HepG2 (cell line): Measurements from ENCODE around the gene USP12. TPM values are rescaled to one million over a fixed set of nuclear protein-coding genes. Genes with fewer than 3 reads are reported as not detected.
A peak's percentile ranks its signal among the peaks of the same experiment; 100 is the strongest.

ENCODE experiments used
- ATAD3A ChIP-seq: sonication (generic); formaldehyde crosslinking; IDR thresholded peaks from 2 replicates; pipeline ENCODE4 v1.4.0; 2020; ENCODE audit warnings: missing genetic modification reagents
- ATRX ChIP-seq: sonication (generic); formaldehyde crosslinking; IDR thresholded peaks from 2 replicates; pipeline ENCODE4 v1.4.0; 2020; ENCODE audit warnings: missing genetic modification reagents, borderline replicate concordance
- CBX2 ChIP-seq, 2 experiments: fragments of 200-600 bp in 1 of 2; sonication (generic); formaldehyde crosslinking in 1 of 2; IDR thresholded peaks; 2 replicates each; pipeline versions ENCODE4 v1.7.0 to v1.8.1; 2018 to 2022; ENCODE audit warnings: low read depth in 2 of 2, low read length in 1 of 2, mild to moderate bottlenecking in 1 of 2, missing genetic modification reagents in 1 of 2
- DNMT1 ChIP-seq: sonication (generic); formaldehyde crosslinking; IDR thresholded peaks from 2 replicates; pipeline ENCODE4 v1.5.1; 2020; ENCODE audit warnings: mild to moderate bottlenecking, missing genetic modification reagents
- KLF13 ChIP-seq: sonication (generic); formaldehyde crosslinking; IDR thresholded peaks from 2 replicates; pipeline ENCODE4 v1.4.0; 2020; ENCODE audit warnings: mild to moderate bottlenecking, missing genetic modification reagents
- MAX ChIP-seq: IDR thresholded peaks from 2 replicates; pipeline ENCODE4 v1.6.1; 2012; ENCODE audit warnings: inconsistent platforms
- NR2F2 ChIP-seq: IDR thresholded peaks from 2 replicates; pipeline ENCODE4 v1.6.1; 2012; ENCODE audit warnings: low read depth, inconsistent platforms, borderline replicate concordance
- NRL ChIP-seq: sonication (generic); formaldehyde crosslinking; IDR thresholded peaks from 2 replicates; pipeline ENCODE4 v1.5.0; 2020; ENCODE audit warnings: missing genetic modification reagents, mild to moderate bottlenecking, moderate library complexity, borderline replicate concordance
- RAD21 ChIP-seq: fragments of 450-650 bp; formaldehyde crosslinking; IDR thresholded peaks from 2 replicates; pipeline ENCODE4 v1.5.0; 2020; ENCODE audit warnings: mild to moderate bottlenecking
- RORA ChIP-seq: sonication (generic); formaldehyde crosslinking; IDR thresholded peaks from 2 replicates; pipeline ENCODE4 v1.5.0; 2020; ENCODE audit warnings: mild to moderate bottlenecking, missing genetic modification reagents, moderate library complexity
- SKI ChIP-seq: fragments of 450-650 bp; IDR thresholded peaks from one replicate; pipeline ENCODE4 v1.6.1; 2018; ENCODE audit warnings: mild to moderate bottlenecking; ENCODE audit not compliant: partially characterized antibody
- WIZ ChIP-seq: sonication (generic); formaldehyde crosslinking; IDR thresholded peaks from 2 replicates; pipeline ENCODE4 v1.5.1; 2020; ENCODE audit warnings: mild to moderate bottlenecking, missing genetic modification reagents
- ZBTB7B ChIP-seq: sonication (generic); formaldehyde crosslinking; IDR thresholded peaks from 2 replicates; pipeline ENCODE4 v1.4.0; 2020; ENCODE audit warnings: missing genetic modification reagents
- ZFYVE20 ChIP-seq: sonication (generic); formaldehyde crosslinking; IDR thresholded peaks from 2 replicates; pipeline ENCODE4 v1.8.0; 2023; ENCODE audit warnings: low read depth, mild to moderate bottlenecking, moderate library complexity, missing genetic modification reagents, borderline replicate concordance
- ZMAT3 ChIP-seq: sonication (generic); formaldehyde crosslinking; conservative IDR thresholded peaks from 2 replicates; pipeline ENCODE4 v1.7.0; 2021; ENCODE audit warnings: missing genetic modification reagents
- ZNF331 ChIP-seq: sonication (generic); formaldehyde crosslinking; IDR thresholded peaks from 2 replicates; pipeline ENCODE4 v1.4.0; 2020; ENCODE audit warnings: missing genetic modification reagents
- ZNF687 ChIP-seq: sonication (generic); formaldehyde crosslinking; IDR thresholded peaks from 2 replicates; pipeline ENCODE4 v1.5.1; 2020; ENCODE audit warnings: mild to moderate bottlenecking, missing genetic modification reagents, moderate library complexity
- polyA plus RNA-seq, 8 experiments: library from polyadenylated mRNA; depleted of rRNA in 3 of 8; stranded (reverse) in 7 of 8; unstranded in 1 of 8; fragments of >200 nt; fragmentation: Illumina TruSeq in 4 of 8; extraction: Trizol in 4 of 8; gene quantifications; 2 replicates each; pipeline versions ENCODE4 v1.2.1 to v1.2.3, GENCODE V29; 2011 to 2016; ENCODE audit warnings: low read depth in 4 of 8, missing spikeins in 1 of 8, mixed read lengths in 1 of 8; ENCODE audit not compliant: insufficient read depth in 1 of 8
- total RNA-seq, 5 experiments: library from RNA; depleted of rRNA; stranded (reverse); fragments of >200 nt; fragmentation: Illumina TruSeq; extraction: Trizol; gene quantifications; 2 replicates each; pipeline ENCODE4 v1.2.3, GENCODE V29; 2016; ENCODE audit warnings: low read depth in 1 of 5
- TF ChIP-seq, protein P1 (sequence below): sonication (generic); formaldehyde crosslinking; IDR thresholded peaks from 2 replicates; pipeline ENCODE4 v1.5.1; 2020; ENCODE audit warnings: missing genetic modification reagents, mild to moderate bottlenecking, borderline replicate concordance
- TF ChIP-seq, protein P2 (sequence below): sonication (generic); formaldehyde crosslinking; IDR thresholded peaks from 2 replicates; pipeline ENCODE4 v1.4.0; 2020; ENCODE audit warnings: mild to moderate bottlenecking, missing genetic modification reagents
- TF ChIP-seq, protein P3 (sequence below): sonication (generic); formaldehyde crosslinking; IDR thresholded peaks from 2 replicates; pipeline ENCODE4 v1.4.0; 2020; ENCODE audit warnings: missing genetic modification reagents

USP12 gene
- total and polyA plus RNA-seq, 2 of the 13 experiments (the other 11 are each of a cell fraction or from before 2014, with no cell fraction given), result 9.8 to 19.5 TPM

- TF ChIP-seq ZNF687 (CRISPR knock-in tag) (peak; percentile 60), ZFYVE20 (CRISPR knock-in tag) (no peak), WIZ (CRISPR knock-in tag) (no peak), ZBTB7B (0 out of 2 replicates have a peak, but pooled peaks have one; percentile 33), MAX (no peak), RAD21 (CRISPR knock-in tag) (peak; percentile 33; the same call in 1 of the 2 replicates), ZMAT3 (CRISPR knock-in tag) (no peak), NR2F2 (no peak), ZNF331 (CRISPR knock-in tag) (no peak), ATAD3A (CRISPR knock-in tag) (no peak), KLF13 (CRISPR knock-in tag) (no peak), CBX2 (IDR thresholded peaks at IDR 0.05; ENCODE audit: low read depth, low read length) (no peak), CBX2 (CRISPR knock-in tag; IDR thresholded peaks at IDR 0.05; ENCODE audit: low read depth) (no peak), DNMT1 (no peak), NRL (CRISPR knock-in tag) (0 out of 2 replicates have a peak, but pooled peaks have one; percentile 25), SKI (no peak), ATRX (CRISPR knock-in tag) (no peak), RORA (CRISPR knock-in tag) (no peak)
- TF ChIP-seq, protein P1, sequence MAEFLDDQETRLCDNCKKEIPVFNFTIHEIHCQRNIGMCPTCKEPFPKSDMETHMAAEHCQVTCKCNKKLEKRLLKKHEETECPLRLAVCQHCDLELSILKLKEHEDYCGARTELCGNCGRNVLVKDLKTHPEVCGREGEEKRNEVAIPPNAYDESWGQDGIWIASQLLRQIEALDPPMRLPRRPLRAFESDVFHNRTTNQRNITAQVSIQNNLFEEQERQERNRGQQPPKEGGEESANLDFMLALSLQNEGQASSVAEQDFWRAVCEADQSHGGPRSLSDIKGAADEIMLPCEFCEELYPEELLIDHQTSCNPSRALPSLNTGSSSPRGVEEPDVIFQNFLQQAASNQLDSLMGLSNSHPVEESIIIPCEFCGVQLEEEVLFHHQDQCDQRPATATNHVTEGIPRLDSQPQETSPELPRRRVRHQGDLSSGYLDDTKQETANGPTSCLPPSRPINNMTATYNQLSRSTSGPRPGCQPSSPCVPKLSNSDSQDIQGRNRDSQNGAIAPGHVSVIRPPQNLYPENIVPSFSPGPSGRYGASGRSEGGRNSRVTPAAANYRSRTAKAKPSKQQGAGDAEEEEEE (CRISPR knock-in tag), result no peak
- TF ChIP-seq, protein P2, sequence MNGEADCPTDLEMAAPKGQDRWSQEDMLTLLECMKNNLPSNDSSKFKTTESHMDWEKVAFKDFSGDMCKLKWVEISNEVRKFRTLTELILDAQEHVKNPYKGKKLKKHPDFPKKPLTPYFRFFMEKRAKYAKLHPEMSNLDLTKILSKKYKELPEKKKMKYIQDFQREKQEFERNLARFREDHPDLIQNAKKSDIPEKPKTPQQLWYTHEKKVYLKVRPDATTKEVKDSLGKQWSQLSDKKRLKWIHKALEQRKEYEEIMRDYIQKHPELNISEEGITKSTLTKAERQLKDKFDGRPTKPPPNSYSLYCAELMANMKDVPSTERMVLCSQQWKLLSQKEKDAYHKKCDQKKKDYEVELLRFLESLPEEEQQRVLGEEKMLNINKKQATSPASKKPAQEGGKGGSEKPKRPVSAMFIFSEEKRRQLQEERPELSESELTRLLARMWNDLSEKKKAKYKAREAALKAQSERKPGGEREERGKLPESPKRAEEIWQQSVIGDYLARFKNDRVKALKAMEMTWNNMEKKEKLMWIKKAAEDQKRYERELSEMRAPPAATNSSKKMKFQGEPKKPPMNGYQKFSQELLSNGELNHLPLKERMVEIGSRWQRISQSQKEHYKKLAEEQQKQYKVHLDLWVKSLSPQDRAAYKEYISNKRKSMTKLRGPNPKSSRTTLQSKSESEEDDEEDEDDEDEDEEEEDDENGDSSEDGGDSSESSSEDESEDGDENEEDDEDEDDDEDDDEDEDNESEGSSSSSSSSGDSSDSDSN (CRISPR knock-in tag), result no peak
- TF ChIP-seq, protein P3, sequence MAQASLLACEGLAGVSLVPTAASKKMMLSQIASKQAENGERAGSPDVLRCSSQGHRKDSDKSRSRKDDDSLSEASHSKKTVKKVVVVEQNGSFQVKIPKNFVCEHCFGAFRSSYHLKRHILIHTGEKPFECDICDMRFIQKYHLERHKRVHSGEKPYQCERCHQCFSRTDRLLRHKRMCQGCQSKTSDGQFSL (CRISPR knock-in tag), result no peak
These were observed 46.0 kb downstream of the USP12 start (continued) for GRCh38 chr13:27125357-27126282.
